Superior temporal gyrus (tissue), 1 donor: ENCODE data around the gene ASTN2.
"Not testable (repeated sequence)": the region's sequence is repeated elsewhere in the genome, so short reads cannot be mapped to it uniquely, and the experiment has no call there.

ENCODE experiments used
- DNase-seq: peaks from one replicate; pipeline ENCODE4 v3.0.0-alpha.2; 2016; ENCODE audit errors: extremely low spot score

ASTN2 gene

DNA sequence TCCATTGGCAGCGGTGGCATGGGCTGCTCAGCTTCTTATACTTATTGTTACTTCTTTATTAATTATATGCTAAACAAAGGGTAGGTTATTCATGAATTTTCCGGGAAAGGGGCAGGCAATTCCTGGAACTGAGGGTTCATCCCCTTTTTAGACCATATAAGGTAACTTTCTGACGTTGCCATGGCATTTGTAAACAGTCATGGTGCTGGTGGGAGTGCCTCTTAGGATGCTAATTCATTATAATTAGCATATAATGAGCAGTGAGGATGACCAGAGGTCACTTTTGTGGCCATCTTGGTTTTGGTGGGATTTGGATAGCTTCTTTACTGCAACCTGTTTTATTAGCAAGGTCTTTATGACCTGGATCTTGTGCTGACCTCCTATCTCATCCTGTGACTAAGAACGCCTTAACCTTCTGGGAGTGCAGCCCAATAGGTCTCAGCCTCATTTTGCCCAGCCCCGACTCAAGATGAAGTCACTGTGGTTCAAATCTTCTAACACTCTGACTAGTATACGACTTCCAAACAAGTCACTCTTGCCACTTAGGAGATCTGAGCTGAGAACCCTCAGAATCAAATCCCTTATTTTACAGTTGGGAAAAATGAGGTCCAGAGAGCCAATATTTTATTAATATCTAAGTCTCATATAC, 490.3 kb downstream of the ASTN2 start:
- DNase-seq = no peak

DNA sequence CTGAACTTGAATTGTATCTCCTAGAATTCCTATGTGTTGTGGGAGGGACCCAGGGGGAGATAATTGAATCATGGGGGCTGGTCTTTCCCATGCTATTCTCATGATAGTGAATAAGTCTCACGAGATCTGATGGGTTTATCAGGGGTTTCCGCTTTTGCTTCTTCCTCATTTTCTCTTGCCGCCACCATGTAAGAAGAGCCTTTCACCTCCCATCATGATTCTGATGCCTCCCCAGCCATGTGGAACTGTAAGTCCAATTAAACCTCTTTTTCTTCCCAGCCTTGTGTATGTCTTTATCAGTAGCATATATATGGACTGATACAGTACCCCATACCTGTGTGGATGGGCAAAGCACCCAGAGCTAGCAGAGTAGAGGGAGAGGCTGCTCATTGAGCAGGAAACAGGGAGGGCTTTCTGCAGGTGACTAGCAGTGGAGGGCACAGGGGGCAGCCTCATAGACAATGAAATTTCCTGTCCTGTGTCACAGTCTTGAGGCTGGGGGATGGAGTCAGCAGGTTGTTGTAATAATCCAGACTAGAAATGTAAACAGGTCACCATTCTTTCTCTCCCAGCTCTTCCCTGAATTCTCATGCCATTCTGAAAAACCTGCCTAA, 496.9 kb downstream of the ASTN2 start:
- not testable (repeated sequence) for DNase-seq

DNA sequence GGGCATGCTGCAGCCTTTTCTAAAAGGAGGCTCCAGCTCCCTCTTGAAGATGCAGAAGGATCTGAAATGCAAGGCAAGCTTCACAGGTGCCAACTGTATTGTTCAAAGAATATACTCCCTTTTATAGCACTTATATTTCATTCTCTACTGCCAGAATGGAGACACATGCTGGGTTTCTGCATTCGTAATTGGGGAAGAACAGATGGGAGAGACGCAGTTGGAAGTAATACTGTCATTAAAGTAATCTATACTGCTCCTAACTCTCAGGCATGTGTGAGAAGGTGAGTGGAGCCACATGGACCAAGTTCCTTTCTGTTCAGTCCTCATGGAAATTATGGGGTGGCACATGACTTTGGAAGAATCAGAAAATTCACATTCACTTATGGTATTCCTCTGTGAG, 501.3 kb downstream of the ASTN2 start:
- no peak for DNase-seq

DNA sequence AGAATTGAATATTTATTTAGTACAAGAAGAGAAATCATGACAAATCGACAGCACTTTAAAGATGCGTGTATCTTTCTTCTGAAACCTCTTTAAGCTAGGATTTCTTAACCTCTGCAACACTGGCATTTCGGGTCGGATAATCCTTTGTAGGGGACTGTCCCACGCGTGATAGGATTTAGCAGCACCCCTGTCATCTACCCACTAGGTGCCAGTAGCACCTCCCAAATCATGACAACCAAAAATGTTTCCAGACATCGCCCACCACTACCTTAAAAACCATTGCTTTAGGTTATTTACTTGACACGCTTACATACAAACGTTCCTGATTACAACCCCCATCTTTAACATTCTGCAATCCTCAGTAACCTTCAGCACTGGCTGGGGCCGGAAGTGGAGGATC, 504.7 kb downstream of the ASTN2 start:
- no peak for DNase-seq

DNA sequence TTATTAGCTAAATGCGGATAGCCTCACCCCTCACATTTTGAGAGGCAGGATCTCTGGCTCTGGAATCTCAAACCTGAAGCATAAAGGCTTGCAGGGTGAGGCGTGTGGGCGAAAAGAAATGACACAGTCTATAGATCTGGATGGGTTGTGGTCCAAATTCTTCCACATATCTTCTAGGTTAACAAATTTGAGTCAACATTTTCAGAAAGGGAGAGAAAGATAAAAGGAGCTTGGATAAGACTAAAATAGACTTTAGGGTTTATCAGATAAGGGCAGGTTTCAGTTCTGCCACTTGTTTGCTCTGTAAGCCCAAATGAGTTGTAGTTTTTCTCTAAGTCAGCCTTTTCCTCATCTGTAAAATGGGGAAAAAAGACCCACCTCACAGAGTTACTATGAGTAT, 506.9 kb downstream of the ASTN2 start:
- no peak for DNase-seq

DNA sequence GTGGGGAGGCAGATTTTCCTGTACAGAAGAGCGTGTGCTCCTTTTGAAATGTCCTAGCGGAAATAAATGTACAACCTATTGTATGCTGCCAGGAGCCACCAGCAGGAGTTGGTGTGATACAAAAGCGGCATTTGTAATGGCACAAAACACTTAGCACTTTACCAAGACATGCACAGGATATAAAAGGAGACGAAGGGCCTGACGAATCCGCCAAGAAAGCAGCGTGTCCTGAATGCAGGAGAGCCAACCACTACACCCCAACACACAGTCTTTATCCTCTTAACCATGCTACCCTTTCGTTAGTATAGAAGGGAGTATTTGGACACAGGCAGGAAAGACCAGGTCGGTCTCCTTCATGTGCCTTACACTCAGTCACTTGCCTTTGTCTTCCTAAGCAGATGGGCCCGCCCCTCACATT, 509.7 kb downstream of the ASTN2 start:
- peak; percentile 60 for DNase-seq

DNA sequence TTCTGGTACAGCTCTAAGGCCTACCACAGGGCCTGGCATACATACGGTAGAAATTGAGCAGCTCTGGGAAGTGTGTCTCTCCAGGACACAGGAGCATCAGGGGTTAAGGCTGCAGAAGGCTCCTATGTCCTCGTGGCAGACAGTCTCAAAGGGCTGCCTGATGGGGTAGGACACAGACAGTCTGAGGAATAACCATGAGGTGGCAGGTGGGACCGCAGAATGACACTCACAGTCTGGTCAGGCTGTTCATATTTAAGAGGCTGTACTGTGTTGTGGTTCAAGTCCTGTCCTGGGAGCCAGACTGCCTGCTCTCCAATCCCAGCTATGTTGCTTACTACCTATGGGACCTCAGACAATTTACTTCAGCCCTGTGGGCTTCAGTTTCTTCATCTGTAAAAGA, 510.7 kb downstream of the ASTN2 start:
- no peak for DNase-seq

DNA sequence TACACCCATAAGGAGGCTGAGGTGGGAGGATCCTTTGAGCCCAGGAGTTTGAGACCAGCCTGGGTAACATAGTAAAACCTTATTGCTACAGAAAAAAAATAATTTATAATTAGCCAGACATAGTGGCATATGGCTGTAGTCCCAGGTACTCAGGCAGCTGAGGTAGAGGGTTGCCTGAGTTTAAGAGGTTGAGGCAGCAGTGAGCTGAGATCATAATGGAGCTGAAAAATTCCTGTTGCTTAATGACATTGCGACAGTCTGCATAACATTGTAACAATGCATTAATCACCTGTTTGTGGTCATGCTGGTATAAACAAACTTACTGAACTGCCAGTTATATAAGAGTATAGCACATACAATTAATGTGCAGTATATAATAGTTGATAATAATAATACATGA, 513.6 kb downstream of the ASTN2 start:
- DNase-seq = no peak

DNA sequence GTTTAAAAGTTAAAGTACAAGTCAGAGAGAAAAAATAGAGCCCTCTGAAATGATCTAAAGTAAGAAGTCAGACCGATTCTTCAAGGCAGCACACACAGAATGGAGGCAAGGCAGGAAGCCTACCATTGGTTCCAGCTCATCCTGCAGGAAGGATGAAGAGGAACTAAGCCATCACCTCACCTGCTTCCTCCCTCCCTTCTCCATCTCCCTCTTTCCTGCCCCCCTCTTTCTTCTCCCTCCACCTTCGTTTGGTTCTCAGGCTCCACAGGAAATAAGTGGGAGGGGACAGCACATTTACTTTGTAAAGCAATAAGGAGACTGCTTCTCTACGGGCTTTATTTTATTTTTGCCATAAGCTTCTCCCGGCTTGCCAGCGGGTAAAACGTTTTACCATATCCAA, 514.3 kb downstream of the ASTN2 start:
- no peak for DNase-seq

DNA sequence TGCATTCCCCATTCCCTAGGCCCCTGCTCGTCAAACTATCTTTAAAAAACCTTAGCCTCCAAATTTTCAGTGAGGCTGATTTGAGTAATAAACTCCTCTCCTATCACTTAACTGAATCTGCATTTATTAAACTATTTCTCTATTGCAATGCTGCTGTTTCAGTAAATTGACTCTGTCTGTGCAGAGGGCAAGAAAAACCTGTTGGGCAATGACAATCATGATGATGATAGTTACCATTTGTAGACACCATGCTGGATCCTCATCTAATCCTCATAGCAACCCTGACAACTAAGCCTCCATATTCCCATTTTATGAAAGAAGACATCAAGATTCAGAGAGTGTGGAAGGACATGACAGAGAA, 514.9 kb downstream of the ASTN2 start:
- no peak for DNase-seq

DNA sequence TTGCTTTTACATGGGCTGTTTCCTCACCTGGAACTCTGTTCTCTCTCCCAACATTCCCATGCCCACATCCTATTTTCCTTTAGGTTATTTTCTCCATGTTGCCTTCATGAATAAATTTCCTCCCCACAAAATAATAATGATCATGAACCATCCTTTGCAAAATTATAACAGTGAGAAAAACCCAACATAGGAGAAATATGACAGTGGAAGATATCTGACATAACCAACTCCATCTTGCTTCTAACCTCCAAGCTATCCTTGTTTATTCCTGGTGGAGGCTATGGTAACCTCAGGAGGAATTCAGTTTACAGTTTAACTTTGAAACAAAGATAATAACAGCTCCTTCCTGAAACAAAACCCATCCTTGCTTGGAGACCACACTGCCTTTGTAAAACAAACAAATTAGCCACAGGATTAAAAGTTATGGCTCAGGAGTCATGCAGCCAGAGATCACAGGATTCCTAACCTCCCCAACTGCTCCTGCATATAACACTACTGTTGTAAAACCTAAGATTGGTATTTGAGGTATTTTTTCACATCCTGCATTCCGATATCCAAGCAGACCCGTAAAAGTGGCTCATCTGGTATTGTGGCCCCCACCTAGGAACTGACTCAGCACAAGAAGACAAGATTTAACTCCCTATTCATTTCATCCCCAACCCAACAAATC, 515.4 kb downstream of the ASTN2 start:
- DNase-seq = no peak

DNA sequence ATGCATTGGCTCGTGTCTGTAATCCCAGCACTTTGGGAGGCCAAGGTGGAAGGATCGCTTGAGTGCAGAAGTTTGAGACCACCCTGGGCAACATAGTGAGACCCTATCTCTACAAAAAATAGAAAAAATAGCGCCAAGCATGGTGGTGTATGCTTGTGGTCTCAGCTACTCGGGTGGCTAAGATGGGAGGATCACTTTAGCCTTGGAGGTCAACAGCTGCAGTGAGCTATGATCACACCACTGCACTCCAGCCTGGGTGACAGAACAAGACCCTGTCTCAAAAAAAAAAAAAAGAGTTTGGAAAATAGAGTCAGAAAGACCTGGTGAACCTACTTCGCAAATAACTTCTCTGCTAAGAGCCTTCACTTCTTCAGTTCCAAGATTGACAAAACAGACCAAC, 516.7 kb downstream of the ASTN2 start:
- DNase-seq = not testable (repeated sequence)

DNA sequence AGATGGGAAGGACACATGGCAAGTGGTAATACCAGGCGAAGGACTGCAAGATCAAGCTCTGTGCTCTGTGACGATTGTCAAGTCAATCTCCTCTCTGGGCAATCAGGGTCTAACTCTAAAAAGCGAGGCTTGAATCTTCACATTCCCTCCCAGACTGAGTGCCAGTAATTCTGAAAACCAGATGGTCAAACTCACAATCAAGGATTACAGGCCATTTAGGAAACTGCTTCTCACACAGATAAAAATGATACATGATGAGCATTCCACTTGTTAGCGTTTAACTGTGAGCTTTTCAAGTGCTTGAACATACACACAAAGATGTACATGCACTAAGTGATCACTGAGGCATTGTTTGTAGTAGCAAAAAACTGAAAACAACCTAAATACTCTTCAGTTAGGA, 517.7 kb downstream of the ASTN2 start:
- no peak for DNase-seq

DNA sequence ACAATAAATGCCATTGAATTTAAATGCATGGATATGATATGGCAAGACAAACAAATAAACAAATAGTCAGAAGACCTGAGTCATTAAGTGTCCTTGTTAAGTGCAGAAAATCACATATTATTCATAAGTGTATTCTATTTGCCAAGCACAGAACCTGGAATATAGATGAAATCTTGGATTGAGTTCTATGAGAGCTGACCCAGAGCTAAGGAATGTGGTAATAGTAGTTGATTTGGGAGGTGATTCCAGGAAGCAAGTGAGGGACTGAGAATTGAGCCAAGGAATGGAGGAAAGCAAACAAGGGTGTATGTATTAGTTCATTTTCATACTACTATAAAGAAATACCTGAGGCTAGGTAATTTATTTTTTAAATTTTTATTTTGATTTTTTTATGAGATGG, 518.9 kb downstream of the ASTN2 start:
- DNase-seq = no peak

DNA sequence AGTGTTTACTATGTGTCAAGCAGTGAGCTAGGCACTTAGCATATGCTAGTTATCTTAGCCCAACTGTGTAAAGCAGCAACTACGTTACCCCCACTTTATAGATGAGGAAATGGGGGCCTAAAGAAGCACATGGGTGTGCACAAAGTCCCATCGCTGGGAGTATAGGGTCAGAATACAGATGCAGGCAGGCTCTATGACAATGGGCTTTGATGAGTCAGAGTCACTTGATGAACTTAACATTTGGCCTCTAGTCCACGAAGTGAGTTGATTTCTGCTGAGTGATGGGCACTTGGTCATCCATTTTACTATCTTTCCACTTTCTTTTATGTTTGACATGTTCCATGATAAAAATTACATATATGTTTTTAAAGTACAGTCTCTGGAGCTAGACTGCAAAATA, 523.4 kb downstream of the ASTN2 start:
- peak; percentile 70 for DNase-seq

DNA sequence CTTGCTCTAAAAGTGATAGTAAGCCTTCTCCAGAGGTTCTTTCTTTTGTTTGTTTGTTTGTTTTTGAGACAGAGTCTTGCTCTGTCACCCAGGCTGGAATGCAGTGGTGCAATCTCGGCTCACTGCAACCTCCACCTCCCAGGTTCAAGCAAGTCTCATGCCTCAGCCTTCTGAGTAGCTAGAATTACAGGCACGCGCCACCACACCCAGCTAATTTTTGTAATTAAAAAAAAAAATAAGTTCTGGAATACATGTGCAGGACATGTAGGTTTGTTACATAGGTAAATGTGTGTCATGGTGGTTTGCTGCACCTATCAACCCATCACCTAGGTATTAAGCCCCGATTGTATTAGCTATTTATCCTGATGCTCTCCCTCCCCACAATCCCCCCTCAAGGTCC, 526.4 kb downstream of the ASTN2 start:
- DNase-seq = not testable (repeated sequence)

DNA sequence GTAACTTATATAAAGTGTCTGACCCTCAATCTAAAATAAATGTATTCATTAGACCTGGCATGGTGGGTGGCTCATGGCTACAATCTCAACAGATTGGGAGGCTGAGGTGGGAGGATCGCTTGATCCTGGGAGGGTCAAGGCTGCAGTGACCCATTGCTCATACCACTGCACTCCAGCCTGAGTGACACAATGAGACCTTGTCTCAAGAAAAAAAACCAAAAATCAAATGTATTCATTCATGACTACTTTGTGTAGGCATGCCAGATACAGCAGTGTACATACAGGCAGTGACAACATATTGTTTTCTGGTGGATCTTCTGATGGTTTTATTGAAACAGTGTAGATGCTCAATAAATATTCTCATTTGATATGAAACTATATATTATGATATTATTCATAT, 526.8 kb downstream of the ASTN2 start:
- DNase-seq = no peak

DNA sequence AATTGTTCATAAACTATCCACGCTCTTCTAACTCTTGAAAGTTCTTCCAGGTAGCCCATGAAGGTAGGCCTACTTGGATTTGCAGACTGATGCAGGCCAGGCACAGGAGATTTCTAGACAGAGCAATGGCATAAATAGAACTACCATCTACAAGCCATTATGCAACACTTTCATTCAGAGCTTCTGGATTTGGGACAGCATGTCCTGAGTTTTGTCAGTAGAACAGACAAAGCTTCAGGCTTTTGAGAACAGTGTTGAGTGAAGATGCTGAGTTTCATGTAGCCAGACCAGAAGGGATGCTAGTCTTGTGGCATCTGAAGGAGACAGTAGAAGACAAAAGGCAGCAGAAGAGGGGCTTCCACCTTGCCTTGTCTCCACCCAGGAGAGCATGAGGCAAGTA, 531.2 kb downstream of the ASTN2 start:
- peak; percentile 53 for DNase-seq

DNA sequence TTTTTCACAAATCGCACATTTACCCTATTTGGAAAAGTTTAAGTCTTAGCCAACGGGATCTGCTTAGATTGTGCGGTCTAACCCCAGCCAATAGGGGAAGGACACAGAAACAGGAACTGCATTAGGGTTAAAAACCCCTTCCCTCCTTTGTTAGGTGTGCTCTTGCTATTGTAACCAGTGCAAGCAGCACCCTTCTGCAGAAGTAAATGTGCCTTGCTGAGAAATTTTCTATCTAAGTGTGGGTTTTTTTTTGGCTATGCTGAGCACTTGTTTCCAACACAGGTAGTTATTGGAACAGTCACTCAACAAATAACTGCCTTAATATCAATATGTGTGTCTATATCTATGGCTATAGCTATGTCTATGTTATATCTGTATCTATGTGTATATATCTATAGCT, 537.8 kb downstream of the ASTN2 start:
- DNase-seq = no peak

DNA sequence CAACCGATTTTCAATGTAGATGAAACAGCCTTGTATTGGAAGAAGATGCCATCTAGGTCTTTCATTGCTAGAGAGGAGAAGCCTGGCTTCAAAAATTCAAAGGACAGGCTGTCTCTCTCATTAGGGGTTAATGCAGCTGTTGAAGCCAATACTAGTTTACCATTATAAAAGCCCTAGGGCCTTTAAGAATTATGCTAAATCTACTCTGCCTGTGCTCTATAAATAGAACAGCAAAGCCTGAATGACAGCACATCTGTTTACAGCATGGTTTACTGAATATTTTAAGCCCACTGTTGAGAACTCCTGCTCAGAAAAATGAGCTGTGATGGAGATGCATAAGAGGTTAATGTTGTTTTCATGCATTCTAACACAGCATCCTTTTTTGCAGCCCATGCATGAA, 539.3 kb downstream of the ASTN2 start:
- DNase-seq = no peak

DNA sequence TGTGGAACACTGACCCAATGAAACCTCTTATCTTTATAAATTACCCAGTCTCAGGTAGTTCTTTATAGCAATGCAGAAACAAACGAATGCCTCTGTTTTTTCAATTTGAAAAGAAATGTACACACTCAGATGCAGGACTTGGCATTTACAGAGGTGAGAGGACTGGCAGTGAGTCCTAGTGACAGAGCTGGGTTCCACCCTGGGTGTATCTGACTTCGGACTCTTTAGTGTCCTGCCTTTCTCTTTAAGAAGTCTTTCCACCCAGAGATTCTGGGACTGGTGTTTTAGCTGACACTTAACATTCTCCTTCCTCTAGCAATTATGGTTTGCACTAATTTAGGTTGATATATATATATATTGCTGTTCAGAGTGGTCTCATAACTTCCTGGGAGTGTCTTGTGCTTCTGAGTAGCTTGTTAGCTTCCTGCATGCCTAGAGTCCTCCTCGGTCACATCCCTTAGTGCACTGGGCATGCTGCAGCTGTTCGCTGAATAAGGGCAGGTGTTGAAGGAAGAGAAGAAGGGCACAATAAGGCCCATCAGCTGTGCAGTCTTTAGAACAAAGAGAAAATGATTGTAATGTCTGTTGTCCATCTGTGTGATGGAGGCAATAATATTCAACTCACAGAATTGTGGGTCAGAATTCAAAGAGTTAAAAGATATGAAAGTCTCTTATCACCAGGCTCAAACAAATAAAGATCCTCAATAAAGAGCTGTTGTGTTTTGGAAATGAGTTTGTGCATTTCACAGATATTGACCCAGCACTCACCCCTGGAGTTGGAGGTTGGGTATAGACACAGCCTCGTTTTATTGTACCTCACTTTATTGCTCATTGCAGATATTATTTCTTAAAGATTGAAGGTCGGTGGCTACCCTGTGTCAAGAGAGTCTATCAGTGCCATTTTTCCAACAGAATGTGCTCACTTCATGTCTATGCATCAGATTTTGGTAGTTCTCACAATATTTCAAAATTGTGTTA, 540.6 kb downstream of the ASTN2 start:
- DNase-seq = no peak

DNA sequence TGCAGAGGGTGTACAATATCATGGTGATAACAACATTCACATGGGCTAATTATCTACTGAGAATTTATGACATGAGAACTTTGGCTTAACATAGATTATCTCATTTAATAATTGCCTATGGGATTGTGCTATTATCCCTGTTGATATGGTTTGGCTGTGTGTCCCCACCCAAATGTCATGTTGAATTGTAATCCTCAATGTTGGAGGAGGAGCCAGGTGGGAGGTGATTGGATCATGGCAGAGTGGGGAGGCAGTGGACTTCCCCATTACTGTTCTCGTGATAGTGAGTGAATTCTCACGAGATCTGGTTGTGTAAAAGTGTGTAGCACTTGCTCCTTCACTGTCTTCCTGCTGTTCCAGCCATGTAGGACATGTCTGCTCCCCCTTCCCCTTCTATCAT, 541.4 kb downstream of the ASTN2 start:
- no peak for DNase-seq
